CD4-positive, alpha-beta T cell (primary cell): Measurements from ENCODE around the gene NPRL2. TPM values are rescaled to one million over a fixed set of nuclear protein-coding genes. Genes with fewer than 3 reads are reported as not detected.

Experiments
- ATAC-seq: fragments of 200-7000 bp; cut with Tn5 transposase; one replicate; pipeline ENCODE4 v1.10.0; 2022; ENCODE audit warnings: mild to moderate bottlenecking; ENCODE audit not compliant: poor library complexity
- CTCF ChIA-PET: fragments of 350-600 bp; sonication (Branson Sonifier 250); formaldehyde crosslinking; loops from one replicate; lab custom pipeline; 2021; ENCODE audit warnings: antibody characterized with exemption, inconsistent platforms; lab: Charles Lee
- POLR2A ChIA-PET: fragments of 350-600 bp; sonication (Branson Sonifier 250); formaldehyde crosslinking; loops from one replicate; lab custom pipeline; 2021; ENCODE audit warnings: antibody characterized with exemption, inconsistent platforms; lab: Charles Lee
- DNase-seq, 14 experiments: peaks; one replicate each; pipeline ENCODE4 v3.0.0-alpha.2; 2013 to 2020; ENCODE audit warnings: mixed read lengths in 2 of 14
- H3K27ac ChIP-seq, 2 donors: one replicate each; pipeline versions ENCODE4 v1.5.1 to v1.7.0; 2013; ENCODE audit warnings: low read length in 2 of 2, low read depth in 1 of 2, mild to moderate bottlenecking in 1 of 2
- H3K27me3 ChIP-seq, 2 experiments: 1 replicate in 1 of 2; 2 replicates in 1 of 2; pipeline versions ENCODE4 v1.6.1 to v1.7.0; 2013; ENCODE audit warnings: low read length in 2 of 2, control low read depth in 1 of 2, mild to moderate bottlenecking in 1 of 2, moderate library complexity in 1 of 2; ENCODE audit not compliant: insufficient read depth in 2 of 2, control insufficient read depth in 1 of 2
- H3K36me3 ChIP-seq: one replicate; pipeline ENCODE4 v1.6.1; 2013; ENCODE audit warnings: low read length, control low read depth; ENCODE audit not compliant: insufficient read depth
- H3K4me1 ChIP-seq: one replicate; pipeline ENCODE4 v1.6.1; 2013; ENCODE audit warnings: low read length, control low read depth; ENCODE audit not compliant: insufficient read depth
- H3K4me3 ChIP-seq: one replicate; pipeline ENCODE4 v1.5.1; 2013; ENCODE audit warnings: mild to moderate bottlenecking, low read length, moderate library complexity
- H3K9me3 ChIP-seq, 2 experiments: 1 replicate in 1 of 2; 2 replicates in 1 of 2; pipeline versions ENCODE4 v1.6.1 to v1.7.0; 2013; ENCODE audit warnings: low read length in 2 of 2, mild to moderate bottlenecking in 2 of 2, control low read depth in 1 of 2, moderate library complexity in 1 of 2; ENCODE audit not compliant: control insufficient read depth in 1 of 2, insufficient read depth in 1 of 2
- H3K27ac Mint-ChIP-seq: one replicate; pipeline ENCODE4 v1.8.0; 2020; ENCODE audit warnings: mixed read lengths
- H3K27me3 Mint-ChIP-seq: one replicate; pipeline ENCODE4 v1.8.0; 2021; ENCODE audit warnings: mixed read lengths
- H3K36me3 Mint-ChIP-seq: one replicate; pipeline ENCODE4 v1.8.0; 2021; ENCODE audit warnings: low read depth, mixed read lengths
- H3K4me1 Mint-ChIP-seq: one replicate; pipeline ENCODE4 v1.8.0; 2021; ENCODE audit warnings: low read depth, mixed read lengths
- H3K4me3 Mint-ChIP-seq: one replicate; pipeline ENCODE4 v1.8.0; 2020; ENCODE audit warnings: mild to moderate bottlenecking, mixed read lengths
- H3K9me3 Mint-ChIP-seq: one replicate; pipeline ENCODE4 v1.8.0; 2020; ENCODE audit warnings: mixed read lengths
- CTCF ChIP-seq: fragments of 200-600 bp; IDR thresholded peaks from one replicate; pipeline ENCODE4 v1.8.0; 2022; ENCODE audit warnings: antibody characterized with exemption, mild to moderate bottlenecking
- intact Hi-C, 2 experiments: fragments of 100-400 bp; cut with DNase I in 1 of 2; cut with micrococcal nuclease in 1 of 2; formaldehyde crosslinking; loops; one replicate each; pipeline versions ENCODE4 v1.15.1 to v1.9.0; 2023 to 2025; cut with DNase I, micrococcal nuclease
- total RNA-seq, 174 experiments: library from RNA in 2 of 174; stranded (reverse) in 2 of 174; gene quantifications; one replicate each; pipeline ENCODE4 v1.2.3 and lab custom pipeline; 2021 to 2026

The NPRL2 gene
- total RNA-seq, 2 experiments from 2014 or later: 29.4 to 33.2 TPM

- H3K27ac Mint-ChIP-seq: no peak overlapping the region
- no peaks in the 10 kb centered on the region for H3K36me3 ChIP-seq
- no peaks in the 10 kb centered on the region for H3K27me3 Mint-ChIP-seq
- no peaks in the 10 kb centered on the region for H3K4me1 ChIP-seq
- no peaks in the 10 kb centered on the region for H3K4me1 Mint-ChIP-seq
- DNase-seq: no peak
- H3K27ac ChIP-seq: no peak overlapping the region
- no peak overlapping the region for H3K4me3 ChIP-seq
- no peak for TF ChIP-seq CTCF
- no peaks in the 10 kb centered on the region for H3K27me3 ChIP-seq
- no peaks in the 10 kb centered on the region for H3K9me3 ChIP-seq
- intact Hi-C loops: loop anchor here in 1 of 2 experiments (10.0 kb wide), 1 partner anchor 228 kb away; no protein-coding TSS in a partner anchor
- no peaks in the 10 kb centered on the region for H3K9me3 Mint-ChIP-seq
- no peak overlapping the region for H3K4me3 Mint-ChIP-seq
- ATAC-seq: no peak
- H3K36me3 Mint-ChIP-seq: no peaks in the 10 kb centered on the region
- ChIA-PET CTCF (no interaction called here), POLR2A (no interaction called here)
Observed at GRCh38 chr3:50393061-50393460, 42.5 kb upstream of the NPRL2 start.

GRCh38 chr3:50392101-50392715 lies 41.6 kb upstream of the NPRL2 start:
- Mint-ChIP-seq H3K4me1 (no peaks in the 10 kb centered on the region), H3K9me3 (no peaks in the 10 kb centered on the region), H3K27me3 (no peaks in the 10 kb centered on the region), H3K27ac (no peak overlapping the region), H3K36me3 (no peaks in the 10 kb centered on the region), H3K4me3 (no peak overlapping the region)
- Histone ChIP-seq H3K27me3 (no peaks in the 10 kb centered on the region), H3K4me3 (no peak overlapping the region), H3K9me3 (no peaks in the 10 kb centered on the region), H3K27ac (no peak overlapping the region), H3K4me1 (no peaks in the 10 kb centered on the region), H3K36me3 (no peaks in the 10 kb centered on the region)
- CTCF ChIA-PET: no interaction called here
- no peak for ATAC-seq
- DNase-seq: no peak
- no peak for TF ChIP-seq CTCF
- POLR2A ChIA-PET: no interaction called here
- intact Hi-C loops: loop anchor here in 1 of 2 experiments (10.0 kb wide), 1 partner anchor 227 kb away; no protein-coding TSS in a partner anchor

GRCh38 chr3:50390508-50391224 lies 40.1 kb upstream of the NPRL2 start:
- H3K4me3 Mint-ChIP-seq: no peak overlapping the region
- H3K27ac ChIP-seq: no peak overlapping the region
- CTCF ChIA-PET: no interaction called here
- H3K27me3 ChIP-seq: no peaks in the 10 kb centered on the region
- H3K27ac Mint-ChIP-seq: no peak overlapping the region
- no peaks in the 10 kb centered on the region for H3K36me3 ChIP-seq
- DNase-seq (no peak), ATAC-seq (no peak)
- no peaks in the 10 kb centered on the region for H3K36me3 Mint-ChIP-seq
- no peaks in the 10 kb centered on the region for H3K4me1 ChIP-seq
- no peaks in the 10 kb centered on the region for H3K9me3 Mint-ChIP-seq
- POLR2A ChIA-PET: no interaction called here
- no peaks in the 10 kb centered on the region for H3K9me3 ChIP-seq
- no peak for TF ChIP-seq CTCF
- no peaks in the 10 kb centered on the region for H3K4me1 Mint-ChIP-seq
- H3K4me3 ChIP-seq: no peak overlapping the region
- intact Hi-C loops: loop anchor here in 1 of 2 experiments (10.0 kb wide), 1 partner anchor 226 kb away; no protein-coding TSS in a partner anchor
- H3K27me3 Mint-ChIP-seq: no peaks in the 10 kb centered on the region
